ENCODE data around the gene HEXA. TPM values are rescaled to one million over a fixed set of nuclear protein-coding genes. Genes with fewer than 3 reads are reported as not detected.

HEXA gene
- total RNA-seq, 1 donor from 2014 or later = 55.7 TPM

DNA sequence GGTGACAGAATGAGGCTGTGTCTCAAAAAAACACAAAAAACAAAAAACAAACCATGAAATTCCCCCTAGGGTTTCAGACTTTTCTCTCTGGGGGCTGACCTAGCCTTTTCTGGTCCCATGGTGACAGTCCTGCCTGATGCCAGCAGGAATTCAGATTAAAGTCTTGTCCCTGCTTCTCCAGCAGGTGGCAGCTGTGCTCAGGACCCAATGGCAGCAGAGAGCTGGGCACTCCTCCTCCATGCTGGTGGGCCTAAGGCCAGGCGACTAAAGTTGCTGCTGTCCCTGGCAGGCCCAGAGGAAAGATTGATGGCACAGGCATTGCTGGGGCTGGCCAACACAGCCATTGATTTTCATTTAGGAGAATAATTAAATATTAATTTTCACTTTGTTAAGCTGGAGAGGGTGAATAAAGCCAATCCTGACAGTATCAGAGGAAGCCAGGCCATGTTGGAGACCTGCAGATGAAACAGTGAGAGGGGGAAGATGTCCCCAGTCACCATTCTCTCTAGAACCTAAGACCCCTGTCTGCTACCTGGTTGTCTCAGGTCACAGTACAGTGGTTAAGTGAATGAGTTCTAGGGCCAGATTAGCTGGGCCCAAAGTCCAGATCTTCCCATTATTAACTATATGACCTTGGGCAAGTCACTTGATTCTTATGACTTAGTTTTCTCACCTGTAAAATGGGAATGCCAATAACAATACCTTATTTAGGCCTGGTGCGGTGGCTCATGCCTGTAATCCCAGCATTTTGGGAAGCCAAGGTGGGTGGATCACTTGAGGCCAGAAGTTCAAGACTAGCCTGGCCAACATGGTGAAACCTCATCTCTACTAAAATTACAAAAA lies 63.0 kb downstream of the HEXA start:
- no peak overlapping the region for H3K27ac Mint-ChIP-seq
- H3K36me3 Mint-ChIP-seq (ENCODE audit: low read depth) = no peaks in the 10 kb centered on the region
- peaks cover 6% of the 10 kb centered on the region for H3K27me3 Mint-ChIP-seq (ENCODE audit: insufficient read depth)
- H3K9me3 Mint-ChIP-seq = no peaks in the 10 kb centered on the region
- DNase-seq (ENCODE audit: low spot score) = peak; percentile 46
- intact Hi-C loops (cut with micrococcal nuclease) = loop anchor here (2.0 to 10.0 kb wide), 3 partner anchors 64 to 362 kb away; partner anchors contain the start of gene HEXA
- no peak overlapping the region for H3K4me3 Mint-ChIP-seq
- no peaks in the 10 kb centered on the region for H3K4me1 Mint-ChIP-seq (ENCODE audit: low read depth)

DNA sequence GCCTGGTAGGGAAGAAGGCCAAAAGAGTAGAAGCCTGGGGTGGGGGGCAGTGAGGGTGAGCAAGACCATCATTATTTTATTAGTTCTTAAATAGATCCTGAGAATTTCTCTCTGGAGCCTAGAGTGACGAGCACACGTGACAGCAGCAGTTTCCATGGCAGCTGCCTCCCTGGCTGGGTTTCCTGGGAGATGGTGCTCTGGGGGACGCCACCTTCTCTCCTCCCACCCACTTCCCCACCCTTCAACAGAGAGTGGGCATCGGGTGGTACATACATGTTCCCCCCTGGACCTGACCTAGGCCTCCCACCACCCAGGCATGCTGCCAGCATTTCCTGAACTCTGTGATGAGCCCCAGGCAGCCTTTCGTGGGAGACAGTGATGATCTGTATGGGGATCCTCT lies 68.8 kb downstream of the HEXA start:
- Mint-ChIP-seq H3K9me3 (no peaks in the 10 kb centered on the region), H3K4me3 (no peak overlapping the region), H3K27me3 (ENCODE audit: insufficient read depth) (peaks cover 1% of the 10 kb centered on the region), H3K4me1 (ENCODE audit: low read depth) (no peaks in the 10 kb centered on the region), H3K27ac (no peak overlapping the region), H3K36me3 (ENCODE audit: low read depth) (no peaks in the 10 kb centered on the region)
- intact Hi-C loops (cut with micrococcal nuclease) = no loop called here
- no peak for DNase-seq (ENCODE audit: low spot score)

DNA sequence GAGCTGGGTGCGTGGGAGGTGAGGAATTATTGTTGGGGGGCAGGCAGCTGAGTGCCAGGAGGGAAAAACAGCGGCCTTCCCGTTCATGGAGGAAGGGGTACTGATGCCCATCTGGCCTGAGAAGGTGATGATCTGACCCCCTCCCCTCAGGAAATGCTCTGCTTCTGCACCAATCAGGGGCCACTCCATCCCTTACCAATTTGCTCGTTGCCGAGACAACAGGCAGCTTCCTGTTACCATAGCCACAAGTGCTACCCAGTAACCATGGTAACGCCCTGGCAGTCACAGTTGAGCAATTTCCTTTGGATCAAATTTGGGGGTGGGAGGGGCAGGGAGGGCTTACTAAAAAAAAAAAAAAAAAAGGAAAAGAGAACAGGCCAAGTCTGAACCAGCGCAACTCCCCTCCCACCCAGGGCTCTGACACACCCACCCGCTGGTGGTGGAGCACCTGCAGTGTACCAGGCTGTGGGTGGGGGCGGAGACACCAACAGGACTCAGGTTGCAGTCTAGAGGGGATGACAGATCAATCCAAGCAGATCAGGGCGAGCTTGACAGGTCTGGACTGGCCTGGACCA lies 69.5 kb downstream of the HEXA start:
- Mint-ChIP-seq H3K27ac (no peak overlapping the region), H3K4me3 (no peak overlapping the region), H3K9me3 (no peaks in the 10 kb centered on the region), H3K4me1 (ENCODE audit: low read depth) (no peaks in the 10 kb centered on the region), H3K27me3 (ENCODE audit: insufficient read depth) (peaks cover 4% of the 10 kb centered on the region), H3K36me3 (ENCODE audit: low read depth) (no peaks in the 10 kb centered on the region)
- peak; percentile 55 for DNase-seq (ENCODE audit: low spot score)
- intact Hi-C loops (cut with micrococcal nuclease) = no loop called here

DNA sequence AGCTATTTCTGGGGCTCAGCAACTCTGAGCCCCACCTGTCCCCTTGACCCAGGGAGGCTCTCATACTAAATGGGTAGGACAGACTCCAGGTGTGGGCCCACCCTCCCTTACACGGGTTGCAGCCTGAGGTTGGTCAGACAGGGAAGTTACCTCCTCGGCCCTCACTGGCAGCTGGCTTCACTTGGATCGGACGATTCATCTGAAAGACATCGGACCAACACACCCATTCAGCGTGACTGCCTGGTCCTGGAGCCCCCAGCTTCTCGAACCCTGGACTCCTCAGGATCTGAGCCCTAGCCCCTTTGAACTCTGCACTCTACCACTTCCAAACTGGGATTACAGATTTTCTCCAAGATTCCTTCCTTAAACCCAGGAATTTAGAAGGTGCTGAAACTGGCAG lies 71.2 kb downstream of the HEXA start:
- intact Hi-C loops (cut with micrococcal nuclease) = no loop called here
- DNase-seq (ENCODE audit: low spot score) = no peak
- Mint-ChIP-seq H3K27ac (no peak overlapping the region), H3K27me3 (ENCODE audit: insufficient read depth) (peaks cover 4% of the 10 kb centered on the region), H3K4me1 (ENCODE audit: low read depth) (no peaks in the 10 kb centered on the region), H3K4me3 (no peak overlapping the region), H3K36me3 (ENCODE audit: low read depth) (no peaks in the 10 kb centered on the region), H3K9me3 (no peaks in the 10 kb centered on the region)

DNA sequence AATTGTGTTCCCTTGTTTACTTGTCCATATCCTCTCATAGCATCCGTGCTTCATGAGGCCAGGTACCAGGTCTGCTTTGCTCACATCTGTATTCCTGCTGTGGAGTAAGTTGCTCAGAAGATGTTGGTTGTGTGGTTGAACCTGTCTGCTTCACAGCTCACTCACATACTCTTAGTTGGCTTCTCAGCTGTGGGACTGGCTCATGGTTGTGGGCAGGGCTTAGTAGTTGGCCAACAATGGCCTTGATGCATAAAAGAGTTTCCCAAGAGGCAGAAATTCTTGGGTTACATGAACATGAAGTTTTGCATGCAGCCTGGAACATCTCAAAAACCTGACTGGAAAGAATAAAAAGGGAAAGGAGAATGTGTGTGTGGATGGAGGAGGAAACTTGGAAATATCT lies 72.9 kb downstream of the HEXA start:
- H3K4me3 Mint-ChIP-seq = no peak overlapping the region
- peaks cover 5% of the 10 kb centered on the region for H3K27me3 Mint-ChIP-seq (ENCODE audit: insufficient read depth)
- H3K4me1 Mint-ChIP-seq (ENCODE audit: low read depth) = no peaks in the 10 kb centered on the region
- no peak overlapping the region for H3K27ac Mint-ChIP-seq
- DNase-seq (ENCODE audit: low spot score) = no peak
- H3K9me3 Mint-ChIP-seq = no peaks in the 10 kb centered on the region
- no peaks in the 10 kb centered on the region for H3K36me3 Mint-ChIP-seq (ENCODE audit: low read depth)
- intact Hi-C loops (cut with micrococcal nuclease) = no loop called here

Other genes with a start within 250 kb of the HEXA start
- gene GRAMD2A, start 178.2 kb downstream of the HEXA start, total RNA-seq = 0.21 TPM in 1 of 2 replicates, not detected in the other
- 2,409 and 2,442 TPM in 2 replicates for gene PKM, start 144.8 kb downstream of the HEXA start, total RNA-seq
- gene PARP6, start 103.5 kb downstream of the HEXA start, total RNA-seq = 79.3 and 87.1 TPM in 2 replicates
- gene CELF6, start 55.9 kb downstream of the HEXA start, total RNA-seq = 0.26 and 0.27 TPM in 2 replicates
- not detected in 2 replicates for gene TMEM202, start 22.3 kb upstream of the HEXA start, total RNA-seq
- gene ARIH1, start 98.3 kb upstream of the HEXA start, total RNA-seq = 140 and 144 TPM in 2 replicates